NOMO-1 treated with dmso at 0.1 percent for 144 hours (cell line): Measurements from ENCODE around the gene CNOT4.

Source experiments
- DNase-seq: peaks from one replicate; lab custom pipeline; 2025; ENCODE audit not compliant: unreplicated experiment; lab: John Stamatoyannopoulos, UW

The CNOT4 gene

DNA sequence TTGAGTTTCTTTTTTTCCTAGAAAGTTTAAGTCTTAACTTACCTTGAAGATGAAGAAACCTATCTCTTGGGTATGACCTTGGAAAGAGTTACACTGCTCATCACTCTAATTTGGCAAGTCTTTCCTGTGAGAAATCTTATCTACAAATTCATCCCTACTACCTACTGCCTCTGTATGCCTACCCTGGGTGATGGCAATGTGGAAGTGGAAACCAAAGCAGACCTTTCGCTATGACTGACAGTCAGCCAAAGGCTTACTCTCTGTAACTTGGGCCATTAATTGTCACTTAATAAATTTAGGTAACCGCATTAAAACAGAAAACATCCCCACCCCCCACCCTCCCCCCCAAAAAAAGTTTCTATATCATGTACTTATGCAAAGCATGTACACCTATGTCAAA lies 103.9 kb downstream of the CNOT4 start:
- no peak for DNase-seq

DNA sequence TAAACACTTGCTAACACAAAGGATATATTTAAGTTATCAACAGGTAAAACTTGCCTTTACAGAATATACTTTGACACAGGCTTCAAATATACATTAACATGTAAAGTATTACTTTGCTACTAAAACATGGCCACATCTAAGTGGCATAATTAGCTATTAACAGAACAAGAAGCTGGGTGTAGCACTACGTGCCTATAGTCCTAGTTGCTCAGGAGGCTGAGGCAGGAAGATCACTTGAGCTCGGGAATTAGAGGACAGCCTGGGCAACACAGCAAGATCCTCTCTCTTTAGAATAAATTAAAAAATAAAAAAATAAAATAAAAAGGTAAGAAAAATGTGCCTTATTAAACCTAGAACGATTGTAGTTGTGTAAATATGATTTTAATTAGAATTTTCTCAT lies 106.6 kb downstream of the CNOT4 start:
- no peak for DNase-seq

DNA sequence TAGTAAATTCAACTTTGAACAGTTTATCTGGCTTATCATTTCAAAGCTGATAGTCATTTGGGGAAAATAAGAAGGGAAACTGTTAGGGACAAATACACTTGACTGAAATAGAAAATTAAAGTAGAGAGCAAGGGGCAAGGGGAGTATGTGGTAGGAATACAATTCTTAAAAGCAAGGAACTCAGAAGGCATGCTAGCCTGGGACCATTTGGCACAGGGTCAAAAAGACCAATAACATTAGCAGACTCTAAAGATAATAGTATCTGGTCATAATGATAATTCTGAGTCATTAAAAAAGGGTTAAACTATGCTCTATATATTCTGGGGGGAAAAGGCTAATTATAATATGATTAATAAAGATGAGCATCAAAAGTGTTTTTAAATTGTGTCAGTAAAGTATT lies 112.2 kb downstream of the CNOT4 start:
- DNase-seq, result no peak

DNA sequence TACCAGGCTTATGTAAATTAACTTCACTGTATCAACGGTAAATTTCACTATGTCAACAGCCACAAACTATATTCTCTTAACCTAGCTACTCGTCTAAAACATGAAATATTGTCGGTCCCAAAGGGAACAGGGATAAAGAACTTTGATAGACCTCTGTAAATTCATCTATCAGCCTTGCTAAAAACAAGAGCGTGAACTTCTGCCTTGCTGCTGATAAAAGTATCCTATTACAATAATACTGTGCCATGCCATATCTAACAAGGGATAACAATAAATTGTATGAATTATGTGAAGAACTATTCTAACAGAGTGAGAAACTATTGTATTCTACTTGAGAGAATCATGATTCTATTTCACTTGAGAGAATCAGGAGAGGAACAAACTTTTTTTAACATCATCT lies 117.2 kb downstream of the CNOT4 start:
- DNase-seq, result no peak

DNA sequence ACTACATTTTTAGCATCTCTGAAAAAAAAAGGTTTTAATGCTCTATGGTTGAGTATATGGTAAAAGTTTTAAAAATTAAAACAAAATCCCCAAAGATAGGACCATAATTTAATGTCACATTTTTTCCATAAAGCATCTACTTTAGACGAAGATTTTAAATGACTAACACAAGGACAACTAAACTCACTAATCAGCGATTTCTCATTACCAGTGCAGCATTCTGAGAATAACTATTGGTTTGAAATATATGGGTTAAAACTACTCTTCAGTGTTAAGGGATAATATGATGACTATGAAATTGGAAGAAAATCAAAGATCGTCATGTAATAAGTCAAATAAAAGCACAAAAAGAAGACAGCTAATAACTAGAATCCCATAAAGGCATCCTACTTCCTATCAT lies 118.4 kb downstream of the CNOT4 start:
- DNase-seq, result no peak

DNA sequence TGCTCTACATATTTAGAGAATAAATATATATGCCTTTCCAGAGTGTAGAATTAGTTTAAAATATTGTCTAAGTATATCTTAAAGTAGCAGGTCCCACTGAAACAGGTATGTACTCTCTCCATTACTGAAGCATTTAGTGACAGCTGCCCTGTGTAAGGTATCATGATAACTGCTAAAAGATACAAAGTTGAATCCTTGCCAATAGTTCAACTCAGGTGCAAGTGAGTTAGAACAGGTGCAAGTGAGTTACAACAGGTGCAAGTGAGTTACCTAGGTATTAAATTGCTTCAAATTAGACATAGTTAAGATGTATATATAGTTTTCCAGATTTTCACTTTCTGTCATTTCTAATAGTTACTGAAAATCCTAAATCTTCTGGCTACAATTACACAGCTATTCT lies 119.1 kb downstream of the CNOT4 start:
- no peak for DNase-seq

DNA sequence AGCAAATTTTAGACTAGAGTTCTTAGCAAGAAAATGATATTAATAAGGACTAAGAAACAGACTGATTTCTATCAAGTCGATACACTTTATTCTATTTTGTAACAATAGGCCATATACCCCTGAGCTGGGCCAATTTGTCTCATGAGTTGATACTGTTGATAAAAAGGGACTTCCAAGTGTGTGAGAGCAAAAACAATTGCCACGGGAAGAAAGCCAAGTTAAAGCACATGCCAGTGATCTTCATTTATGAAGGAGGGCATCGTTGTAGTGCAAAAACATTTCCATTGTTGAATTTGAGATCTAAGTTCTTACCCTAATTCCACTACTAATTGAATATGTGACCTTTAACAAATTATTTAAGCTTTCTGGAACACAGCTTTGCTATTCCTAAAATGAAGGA lies 119.9 kb downstream of the CNOT4 start:
- no peak for DNase-seq

DNA sequence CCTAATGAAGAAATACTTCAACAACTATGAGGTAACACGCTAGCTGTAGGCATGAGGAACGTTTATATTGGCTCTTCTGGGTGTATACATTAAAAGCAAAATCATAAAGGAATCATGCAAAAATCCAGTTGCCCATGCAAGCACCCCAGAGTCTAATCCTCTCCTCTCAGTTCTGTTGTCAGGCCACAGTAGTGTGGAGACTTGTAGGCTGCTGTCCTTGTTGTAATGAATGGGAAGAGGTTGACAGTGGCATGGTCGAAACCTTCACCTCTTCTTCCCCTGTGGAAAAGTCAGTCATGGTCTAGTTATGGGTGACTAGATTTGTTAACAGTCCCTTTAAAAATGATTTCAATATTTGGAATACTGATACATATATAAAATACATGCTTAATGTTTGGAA lies 121.3 kb downstream of the CNOT4 start:
- DNase-seq, result no peak

DNA sequence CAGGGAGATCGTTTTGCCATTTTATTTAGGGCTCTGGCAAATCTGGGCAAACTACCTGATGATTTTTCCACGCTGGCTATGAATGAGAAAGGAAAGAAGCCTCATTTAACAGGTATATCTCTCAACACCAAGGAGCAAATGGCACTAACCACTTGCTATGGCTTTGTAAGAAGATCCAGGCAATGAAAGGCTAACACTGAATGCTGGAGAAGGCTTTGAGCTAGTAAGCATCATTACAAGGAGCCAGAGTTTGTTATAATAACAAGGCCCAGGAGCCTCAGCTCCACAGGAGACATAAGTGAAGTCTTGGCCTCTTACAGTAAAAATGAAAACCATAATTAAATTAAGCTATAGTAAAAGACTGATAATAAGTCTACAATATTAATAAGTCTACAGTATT lies 123.1 kb downstream of the CNOT4 start:
- no peak for DNase-seq

DNA sequence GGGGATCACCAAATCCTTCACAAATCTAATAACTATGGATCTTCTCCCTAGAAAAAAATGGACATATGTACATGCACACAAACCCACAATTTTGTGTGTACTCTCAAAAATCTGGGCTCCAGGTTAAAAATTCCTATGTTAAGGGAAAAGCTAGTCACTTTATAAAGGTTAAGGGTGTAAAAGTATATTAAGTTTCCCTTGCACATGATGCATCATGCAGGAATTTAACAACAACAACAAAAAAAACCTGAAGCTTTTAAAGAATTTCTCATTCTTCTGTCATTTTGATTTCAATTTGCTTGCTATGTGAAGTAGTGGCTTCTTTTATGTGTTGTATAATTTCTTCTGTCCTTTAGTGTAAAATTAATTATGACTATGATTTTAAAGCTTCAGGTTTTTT lies 123.7 kb downstream of the CNOT4 start:
- DNase-seq, result no peak

DNA sequence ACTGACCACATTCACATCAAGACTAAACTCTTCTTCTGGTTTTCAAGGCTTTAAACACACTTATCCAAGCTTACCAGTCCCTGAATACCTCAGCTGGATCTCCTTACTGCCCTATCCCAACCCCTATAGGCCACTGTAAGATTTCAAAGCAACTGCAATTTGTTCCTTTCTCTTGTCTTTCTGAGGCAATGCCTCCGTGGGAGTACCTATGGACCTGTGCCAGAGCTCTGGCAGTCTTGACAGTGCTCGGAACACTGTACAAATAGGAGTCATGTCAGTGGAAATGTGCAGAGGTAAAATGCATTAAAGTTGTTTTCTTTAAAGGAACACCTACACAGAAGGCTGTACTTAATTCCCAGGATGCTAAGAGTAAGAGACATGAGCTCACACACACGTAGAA lies 124.7 kb downstream of the CNOT4 start:
- DNase-seq, result no peak

DNA sequence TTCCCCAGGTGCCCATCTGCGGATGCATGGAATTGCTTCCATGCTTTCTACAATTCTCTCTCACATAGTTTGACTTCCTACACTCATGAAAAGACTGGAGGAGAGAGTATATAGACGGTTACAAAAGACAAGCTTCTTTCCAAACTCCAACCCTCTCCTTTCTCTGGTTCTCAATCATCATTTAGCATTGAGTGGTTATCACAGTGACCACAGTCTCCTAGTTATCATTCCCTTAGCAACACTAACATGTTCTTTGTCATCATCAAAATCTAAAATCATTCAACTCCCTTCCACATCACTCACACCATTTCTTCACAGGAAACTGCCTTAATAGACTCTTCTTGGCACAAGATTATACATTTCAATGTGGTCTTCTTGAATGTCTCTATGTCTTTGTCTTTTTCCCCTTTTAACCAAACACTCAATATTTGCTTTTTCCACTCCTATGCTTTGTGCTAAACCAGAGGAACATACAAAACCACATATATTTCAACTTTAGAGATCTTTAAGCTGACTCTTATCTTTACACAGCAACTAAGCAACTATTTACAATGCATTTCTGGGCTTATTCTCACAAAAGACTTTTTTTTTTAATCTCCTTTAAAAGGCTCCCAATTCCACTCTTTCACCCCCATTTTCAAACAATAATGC lies 126.3 kb downstream of the CNOT4 start:
- no peak for DNase-seq

DNA sequence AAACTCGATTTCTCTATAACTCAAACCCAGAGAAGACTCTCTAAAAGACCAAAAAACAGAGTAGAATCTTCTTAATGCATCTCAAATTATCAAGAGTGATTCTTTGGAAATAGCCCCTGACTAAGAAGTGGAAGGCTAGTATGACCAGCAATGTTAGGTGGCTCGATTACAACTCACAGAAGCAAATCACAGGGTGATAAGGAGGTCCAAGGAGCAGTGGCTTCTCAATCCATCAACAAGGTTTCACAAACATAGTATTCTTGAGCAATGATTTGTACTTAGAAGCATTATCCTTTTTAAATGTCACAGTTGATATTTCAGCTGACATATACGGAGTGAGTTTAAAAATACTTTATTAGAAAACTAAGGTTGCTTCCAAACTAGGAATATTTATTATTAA lies 127.7 kb downstream of the CNOT4 start:
- no peak for DNase-seq

DNA sequence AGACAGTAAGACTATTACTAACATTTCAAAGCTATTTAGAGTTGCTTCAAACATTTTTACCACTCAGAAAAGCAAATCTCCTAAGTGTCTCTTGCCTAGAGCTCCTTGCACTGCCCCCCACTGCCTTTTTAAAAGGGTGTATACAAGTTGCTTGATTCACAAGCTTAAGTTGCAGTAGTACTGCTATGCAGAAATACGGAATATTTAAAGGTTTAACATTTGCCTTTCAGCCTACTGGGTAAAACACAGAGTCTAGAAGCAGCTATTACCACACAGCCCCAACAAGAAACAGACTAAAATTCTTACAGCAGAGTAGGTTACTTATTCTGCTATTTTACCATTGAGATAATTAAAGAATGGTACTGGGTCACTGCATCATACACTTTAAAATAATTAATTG lies 128.5 kb downstream of the CNOT4 start:
- no peak for DNase-seq

DNA sequence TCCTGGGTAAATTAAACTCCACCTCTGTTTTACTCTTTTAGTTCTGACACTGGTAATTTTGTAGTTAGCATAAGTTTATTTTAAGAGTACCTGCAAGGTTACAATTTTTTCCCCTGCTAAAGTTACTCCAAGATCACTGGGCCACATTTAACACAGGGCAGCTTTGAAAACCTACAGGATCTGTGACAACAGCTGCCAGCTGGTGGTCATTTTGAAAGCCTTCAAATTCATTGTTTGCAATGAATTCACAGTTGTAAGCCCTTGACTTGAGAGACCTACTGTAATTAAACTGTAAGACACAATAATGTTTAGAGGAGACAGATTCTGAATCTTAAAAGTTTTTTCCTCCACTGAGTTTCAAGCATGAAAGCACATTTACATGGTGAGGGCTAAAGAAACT lies 129.6 kb downstream of the CNOT4 start:
- no peak for DNase-seq

DNA sequence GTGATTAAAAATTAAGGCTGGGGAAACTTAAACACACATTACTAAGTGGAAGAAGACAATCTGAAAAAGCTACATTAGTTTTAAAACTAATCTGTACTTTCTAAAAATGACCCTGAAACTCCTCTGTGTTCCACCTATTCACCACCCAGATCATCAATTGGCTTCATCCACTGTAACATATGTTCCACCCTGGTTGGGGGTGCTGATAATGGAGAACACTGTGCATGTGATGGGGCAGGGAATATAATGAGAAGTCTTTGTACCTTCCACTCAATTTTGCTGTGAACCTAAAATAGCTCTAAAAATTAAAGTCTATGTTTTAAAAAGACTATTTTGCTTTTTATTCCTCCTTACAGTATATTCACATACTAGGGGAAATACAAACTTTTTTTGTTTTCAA lies 132.7 kb downstream of the CNOT4 start:
- DNase-seq, result no peak

DNA sequence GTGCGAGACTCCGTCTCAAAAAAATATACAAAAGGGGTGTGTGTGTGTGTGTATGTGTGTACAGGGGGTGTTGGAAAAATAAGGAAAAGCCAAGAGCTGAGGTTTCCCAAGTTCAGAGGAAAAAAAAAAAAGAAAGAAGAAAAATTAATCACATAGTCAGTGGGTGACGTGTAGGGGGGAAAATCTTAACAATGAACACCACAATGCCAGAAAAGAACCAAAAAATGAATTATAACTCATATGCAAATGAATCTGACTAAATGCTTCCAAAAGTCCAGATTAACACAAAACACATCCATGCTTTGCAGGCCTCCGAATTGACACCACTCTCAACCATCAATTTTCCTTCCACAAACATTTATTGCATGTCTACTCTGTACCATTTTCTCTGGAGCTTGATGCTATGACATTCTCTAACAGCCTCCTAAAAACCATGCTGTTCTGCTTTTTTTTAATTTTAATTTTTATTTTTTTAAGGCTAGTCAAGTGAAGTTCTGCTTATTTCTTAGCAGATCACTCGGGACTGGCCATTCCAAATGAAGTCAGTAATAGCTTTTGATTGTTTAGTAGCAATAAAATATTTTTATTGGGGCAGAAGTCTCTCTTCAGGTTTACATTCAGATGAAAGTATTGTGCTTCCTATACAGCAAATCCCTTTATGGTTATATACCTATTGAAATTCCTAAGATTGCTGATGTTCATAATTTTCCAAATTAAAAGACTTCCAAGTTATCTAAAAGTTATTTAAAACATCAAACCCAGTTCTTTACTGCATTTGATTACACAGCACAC lies 133.8 kb downstream of the CNOT4 start:
- DNase-seq, result no peak

DNA sequence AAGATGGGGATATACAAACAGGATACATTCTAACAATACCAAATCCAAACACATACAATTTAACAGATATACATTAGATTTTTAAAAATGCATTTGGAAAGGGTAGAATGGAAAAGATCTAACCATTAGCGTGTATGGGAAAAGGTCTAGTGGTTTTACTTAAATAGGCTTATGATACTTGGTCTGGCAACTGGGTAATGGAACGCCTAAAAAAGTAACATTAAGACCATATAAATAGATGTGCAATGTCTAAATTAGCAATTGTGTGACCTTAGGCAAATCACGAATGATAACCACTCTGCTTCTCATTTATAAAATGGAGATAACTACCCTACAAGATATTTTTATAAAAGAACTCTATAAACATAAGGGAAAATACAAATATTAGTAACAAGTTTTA lies 135.2 kb downstream of the CNOT4 start:
- no peak for DNase-seq

DNA sequence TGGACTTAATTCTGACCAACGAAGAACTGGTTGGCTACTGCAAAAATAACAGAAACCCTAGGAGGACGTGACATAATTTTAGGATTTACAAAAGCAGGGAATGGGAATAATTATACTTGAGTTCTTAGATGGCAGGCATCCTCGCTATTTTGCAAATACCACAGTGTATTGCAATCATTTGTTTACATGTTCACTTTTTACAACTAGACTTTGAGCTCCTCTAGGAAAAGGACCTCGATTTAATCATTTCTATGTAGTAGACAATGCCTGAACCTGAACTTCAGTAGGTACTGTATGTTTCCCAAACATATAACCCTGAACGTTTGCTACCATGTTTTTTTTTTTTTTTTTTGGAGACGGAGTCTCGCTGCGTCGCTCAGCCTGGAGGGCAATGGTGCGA lies 137.7 kb downstream of the CNOT4 start:
- DNase-seq, result no peak

DNA sequence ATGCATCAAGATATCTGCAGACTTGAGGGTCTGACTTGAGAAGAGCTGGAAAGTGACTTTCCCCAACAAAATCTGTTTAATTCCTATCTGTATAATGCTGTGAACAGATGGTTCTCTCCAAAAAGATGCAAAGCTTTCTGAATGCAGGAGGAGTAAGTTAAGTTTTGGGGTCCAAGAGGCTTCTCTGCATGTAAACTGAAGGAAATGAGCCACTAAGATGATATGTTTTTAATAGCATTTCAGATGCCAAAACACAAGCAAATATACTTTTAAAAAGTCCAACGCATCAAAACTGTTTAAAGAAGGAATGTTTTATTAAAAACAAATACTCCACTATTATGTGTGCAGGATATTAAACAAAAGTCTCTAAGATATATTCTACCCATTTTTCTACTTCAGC lies 139.2 kb downstream of the CNOT4 start:
- DNase-seq, result no peak

DNA sequence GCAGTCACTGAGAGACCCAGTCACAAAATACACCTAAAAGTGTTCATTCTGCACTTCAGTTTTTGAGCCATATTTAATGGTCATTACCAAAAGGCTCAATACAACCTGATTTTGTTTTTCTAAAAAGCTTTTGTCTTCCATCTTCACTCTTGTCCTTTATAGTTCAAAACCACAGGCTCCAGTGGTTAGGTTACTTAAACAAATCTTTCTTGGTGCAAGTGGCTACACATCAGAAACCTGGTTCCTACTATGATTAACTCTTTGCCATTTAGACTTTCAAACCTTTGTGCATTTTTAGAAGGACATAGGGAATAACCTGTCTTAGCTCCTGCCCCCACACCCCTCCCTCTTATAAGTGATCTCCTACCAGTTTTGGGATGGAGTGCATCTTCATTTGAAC lies 140.5 kb downstream of the CNOT4 start:
- DNase-seq, result no peak

DNA sequence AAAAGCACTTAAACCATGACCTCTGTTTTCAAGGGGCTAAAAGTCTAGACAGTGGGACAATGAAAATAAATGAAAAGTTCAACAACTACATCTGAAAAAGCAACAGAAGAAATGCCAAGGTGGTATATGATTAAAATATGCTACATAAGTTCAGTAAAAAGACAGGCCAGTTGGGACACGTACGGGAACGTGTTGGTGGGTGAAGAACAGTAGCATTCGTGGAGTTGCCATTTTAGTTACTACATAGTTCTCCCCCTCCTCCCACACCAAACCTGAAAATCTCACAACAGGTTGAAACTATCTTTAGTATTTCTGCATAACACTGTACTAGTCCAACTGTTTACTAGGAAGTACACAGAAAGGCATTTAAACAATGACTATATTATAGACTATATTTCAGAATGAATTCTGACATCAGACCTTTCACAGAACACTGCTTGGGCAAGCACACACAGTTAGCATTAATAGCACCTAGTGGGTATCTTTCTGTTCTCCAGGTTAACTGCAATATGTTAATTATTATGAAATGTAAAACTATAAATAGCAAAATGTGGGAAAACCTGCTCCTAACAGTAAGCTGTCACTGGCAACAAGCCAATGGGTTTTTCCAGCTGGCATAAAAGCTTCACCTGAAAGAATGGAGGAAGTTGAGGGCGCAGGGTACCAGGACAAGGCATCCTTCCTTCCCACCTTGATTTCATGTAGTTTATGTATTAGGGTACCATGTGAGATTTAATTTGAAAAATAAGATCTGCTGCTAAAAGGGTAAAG lies 141.3 kb downstream of the CNOT4 start:
- DNase-seq, result no peak
